GM12878 (cell line): ENCODE measurements around the gene ESRRG. TPM values are rescaled to one million over a fixed set of nuclear protein-coding genes. Genes with fewer than 3 reads are reported as not detected.

ENCODE experiments used
- ATAC-seq: fragments of 200-7000 bp; cut with Tn5 transposase; 3 replicates; pipeline ENCODE4 v1.9.1; 2020; ENCODE audit warnings: mild to moderate bottlenecking, moderate library complexity
- BruUV-seq: library from RNA; stranded (reverse); fragments of 400-500 nt; replicated peaks from 2 replicates; lab custom pipeline; 2021; lab: Mats Ljungman, UMichigan
- CTCF ChIA-PET: fragments of 300-600 bp; sonication (Branson Sonifier 250); formaldehyde crosslinking; extraction: SDS; loops from one replicate; lab custom pipeline; 2021; ENCODE audit warnings: inconsistent platforms; lab: Yijun Ruan, JAX
- POLR2A ChIA-PET: fragments of 350-600 bp; formaldehyde crosslinking; extraction: SDS; loops from one replicate; lab custom pipeline; 2021; ENCODE audit warnings: inconsistent platforms; lab: Charles Lee
- RAD21 ChIA-PET: fragments of 300-600 bp; sonication (Branson Sonifier 250); formaldehyde crosslinking; loops from one replicate; lab custom pipeline; 2023; ENCODE audit warnings: antibody characterized with exemption; ENCODE audit not compliant: unreplicated experiment; lab: Charles Lee
- SMC1A ChIA-PET: fragments of 300-600 bp; sonication (Branson Sonifier 250); formaldehyde crosslinking; loops from one replicate; lab custom pipeline; 2023; ENCODE audit not compliant: unreplicated experiment, uncharacterized antibody; lab: Charles Lee
- DNase-seq: peaks from one replicate; pipeline ENCODE4 v3.0.0-alpha.2; 2011; ENCODE audit warnings: low read depth, low spot score
- FAIRE-seq: peaks from 3 replicates; lab custom pipeline; 2011; peaks lifted over from hg19 to GRCh38; lab: Jason Lieb, UNC
- H2AFZ ChIP-seq: 2 replicates; pipeline ENCODE4 v1.6.0; 2011; ENCODE audit warnings: low read depth, low read length, control low read depth; ENCODE audit not compliant: control insufficient read depth
- H3K27ac ChIP-seq: 2 replicates; pipeline ENCODE4 v1.5.1; 2011; ENCODE audit warnings: control low read depth; ENCODE audit not compliant: control insufficient read depth, insufficient read depth
- H3K27me3 ChIP-seq, 2 experiments: replicated peaks in 1 of 2; 2 replicates each; pipeline versions ENCODE4 v1.6.0 to v1.6.1; 2011; ENCODE audit warnings: low read length in 1 of 2; ENCODE audit not compliant: control insufficient read depth in 2 of 2, insufficient read depth in 2 of 2
- H3K36me3 ChIP-seq, 2 experiments: 2 replicates each; pipeline ENCODE4 v1.5.1; 2011; ENCODE audit warnings: low read length in 1 of 2; ENCODE audit not compliant: control insufficient read depth in 2 of 2, insufficient read depth in 2 of 2
- H3K4me1 ChIP-seq: 2 replicates; pipeline ENCODE4 v1.6.1; 2011; ENCODE audit warnings: mild to moderate bottlenecking, low read length, moderate library complexity, mixed read lengths; ENCODE audit not compliant: control insufficient read depth, insufficient read depth
- H3K4me2 ChIP-seq: 2 replicates; pipeline ENCODE4 v1.6.0; 2011; ENCODE audit warnings: control low read depth; ENCODE audit not compliant: control insufficient read depth, insufficient read depth
- H3K4me3 ChIP-seq: fragments of 200-600 bp; sonication (generic); 2 replicates; pipeline ENCODE4 v1.5.1; 2016
- H3K79me2 ChIP-seq: 2 replicates; pipeline ENCODE4 v1.6.0; 2011; ENCODE audit warnings: low read length; ENCODE audit not compliant: control insufficient read depth, insufficient read depth
- H3K9ac ChIP-seq: 2 replicates; pipeline ENCODE4 v1.8.0; 2011; ENCODE audit warnings: low read length, control low read depth, mixed read lengths; ENCODE audit not compliant: control insufficient read depth, insufficient read depth
- H3K9me3 ChIP-seq: replicated peaks from 3 replicates; pipeline ENCODE4 v1.5.1; 2011; ENCODE audit warnings: mild to moderate bottlenecking, low read length; ENCODE audit not compliant: control insufficient read depth, insufficient read depth
- H4K20me1 ChIP-seq: 2 replicates; pipeline ENCODE4 v1.6.0; 2011; ENCODE audit not compliant: control insufficient read depth, insufficient read depth
- ASH2L ChIP-seq: fragments of 300-600, 200-600 bp; sonication (generic); IDR thresholded peaks from 2 replicates; pipeline ENCODE4 v1.6.1; 2017; ENCODE audit warnings: low read depth, mild to moderate bottlenecking, borderline replicate concordance
- BHLHE40 ChIP-seq, 2 experiments: fragments of 450-650 bp in 1 of 2; IDR thresholded peaks; 2 replicates each; pipeline ENCODE4 v1.6.1; 2011 to 2017; ENCODE audit warnings: low read depth in 2 of 2, borderline replicate concordance in 1 of 2, improper control_type of control experiment in 1 of 2, low read length in 1 of 2, mild to moderate bottlenecking in 1 of 2
- BMI1 ChIP-seq: fragments of 450-650 bp; IDR thresholded peaks from 2 replicates; pipeline ENCODE4 v1.6.1; 2016; ENCODE audit warnings: mild to moderate bottlenecking, moderate library complexity, borderline replicate concordance
- EP300 ChIP-seq, 2 experiments: fragments of 150-350 bp in 1 of 2; IDR thresholded peaks; 2 replicates each; pipeline ENCODE4 v1.6.1; 2011 to 2012; ENCODE audit warnings: low read depth in 2 of 2, low read length in 2 of 2, borderline replicate concordance in 1 of 2, improper control_type of control experiment in 1 of 2, inconsistent platforms in 1 of 2; ENCODE audit not compliant: control insufficient read depth in 1 of 2
- HDGF ChIP-seq: fragments of 450-650 bp; IDR thresholded peaks from 2 replicates; pipeline ENCODE4 v1.6.1; 2016; ENCODE audit warnings: antibody characterized with exemption
- IKZF1 ChIP-seq: fragments of 450-650 bp; conservative IDR thresholded peaks from 2 replicates; pipeline ENCODE4 v1.6.1; 2017; ENCODE audit warnings: antibody characterized with exemption, mild to moderate bottlenecking
- MEF2B ChIP-seq: fragments of 450-650 bp; IDR thresholded peaks from 2 replicates; pipeline ENCODE4 v1.6.1; 2018; ENCODE audit warnings: mild to moderate bottlenecking, moderate library complexity; ENCODE audit not compliant: partially characterized antibody, poor library complexity, severe bottlenecking
- NFYB ChIP-seq: IDR thresholded peaks from 2 replicates; pipeline ENCODE4 v1.6.1; 2011; ENCODE audit warnings: low read depth, mild to moderate bottlenecking, low read length, improper control_type of control experiment, moderate library complexity; ENCODE audit not compliant: insufficient read depth
- NR2C2 ChIP-seq: IDR thresholded peaks from 2 replicates; pipeline ENCODE4 v1.6.1; 2011; ENCODE audit warnings: borderline replicate concordance, low read depth; ENCODE audit not compliant: control insufficient read depth, insufficient read length
- PAX5 ChIP-seq: IDR thresholded peaks from 2 replicates; pipeline ENCODE4 v1.6.1; 2011; ENCODE audit warnings: low read depth, low read length, borderline replicate concordance
- PKNOX1 ChIP-seq: fragments of 450-650 bp; IDR thresholded peaks from 2 replicates; pipeline ENCODE4 v1.6.1; 2016; ENCODE audit warnings: mild to moderate bottlenecking
- POU2F2 ChIP-seq: IDR thresholded peaks from 3 replicates; pipeline ENCODE4 v1.6.1; 2011; ENCODE audit warnings: low read depth, mild to moderate bottlenecking, low read length, borderline replicate concordance
- RB1 ChIP-seq: fragments of 450-650 bp; formaldehyde crosslinking; IDR thresholded peaks from 2 replicates; pipeline ENCODE4 v1.6.1; 2017; ENCODE audit warnings: mild to moderate bottlenecking, borderline replicate concordance
- RFX5 ChIP-seq: IDR thresholded peaks from 2 replicates; pipeline ENCODE4 v1.6.1; 2011; ENCODE audit warnings: low read depth, low read length, improper control_type of control experiment
- SMAD1 ChIP-seq: fragments of 450-650 bp; IDR thresholded peaks from 2 replicates; pipeline ENCODE4 v1.6.1; 2018; ENCODE audit warnings: mild to moderate bottlenecking, low read depth; ENCODE audit not compliant: partially characterized antibody
- SMC3 ChIP-seq: IDR thresholded peaks from 2 replicates; pipeline ENCODE4 v1.6.1; 2011; ENCODE audit warnings: low read length, improper control_type of control experiment, borderline replicate concordance
- SPI1 ChIP-seq: IDR thresholded peaks from 2 replicates; pipeline ENCODE4 v1.6.1; 2011; ENCODE audit warnings: low read depth, mild to moderate bottlenecking, low read length, moderate library complexity, borderline replicate concordance; ENCODE audit not compliant: insufficient read depth
- SRF ChIP-seq, 2 experiments: IDR thresholded peaks; 2 replicates each; pipeline ENCODE4 v1.6.1; 2011; ENCODE audit warnings: low read depth in 2 of 2, low read length in 2 of 2, mild to moderate bottlenecking in 1 of 2, moderate library complexity in 1 of 2
- ZNF384 ChIP-seq: IDR thresholded peaks from 2 replicates; pipeline ENCODE4 v1.6.1; 2012; ENCODE audit warnings: low read depth, mild to moderate bottlenecking, low read length, improper control_type of control experiment, borderline replicate concordance
- in situ Hi-C: fragments of 300-500 bp; cut with MboI; formaldehyde crosslinking; loops from 9 replicates; pipeline ENCODE4 v1.14.3; 2018; ENCODE audit warnings: mixed read lengths
- intact Hi-C: fragments of 100-400 bp; cut with micrococcal nuclease; formaldehyde crosslinking; loops from one replicate; pipeline ENCODE4 v1.14.2; 2022; ENCODE audit not compliant: unreplicated experiment
- polyA plus RNA-seq, 11 experiments: library from polyadenylated mRNA; depleted of rRNA in 4 of 11; unstranded in 6 of 11; stranded (reverse) in 5 of 11; fragments of >200 nt; fragmentation: Nextera tagmentation in 4 of 11; fragmentation: Illumina TruSeq in 1 of 11; extraction: Ambion mirVana in 4 of 11; extraction: Trizol in 1 of 11; gene quantifications; 1 replicate in 1 of 11; 2 replicates in 10 of 11; pipeline versions ENCODE4 v1.2.1 to v1.2.3, GENCODE V29; 2011 to 2016; ENCODE audit warnings: inconsistent platforms in 2 of 11, missing spikeins in 2 of 11, low read depth in 1 of 11
- total RNA-seq, 4 experiments: library from RNA; depleted of rRNA in 3 of 4; stranded (reverse); fragments of >200 nt in 3 of 4; fragmentation: Illumina TruSeq in 1 of 4; extraction: Trizol in 1 of 4; gene quantifications; 2 replicates each; pipeline versions ENCODE4 v1.2.1 to v1.2.3, GENCODE V29; 2013 to 2021
- TF ChIP-seq, protein P1 (sequence below): fragments of 450-650 bp; IDR thresholded peaks from 2 replicates; pipeline ENCODE4 v1.6.1; 2014; ENCODE audit warnings: mild to moderate bottlenecking

Gene ESRRG
- total and polyA plus RNA-seq, 10 of the 15 experiments (the other 5 are each of a cell fraction or from before 2014, with no cell fraction given), result 0.03 TPM; not detected in 9

DNA sequence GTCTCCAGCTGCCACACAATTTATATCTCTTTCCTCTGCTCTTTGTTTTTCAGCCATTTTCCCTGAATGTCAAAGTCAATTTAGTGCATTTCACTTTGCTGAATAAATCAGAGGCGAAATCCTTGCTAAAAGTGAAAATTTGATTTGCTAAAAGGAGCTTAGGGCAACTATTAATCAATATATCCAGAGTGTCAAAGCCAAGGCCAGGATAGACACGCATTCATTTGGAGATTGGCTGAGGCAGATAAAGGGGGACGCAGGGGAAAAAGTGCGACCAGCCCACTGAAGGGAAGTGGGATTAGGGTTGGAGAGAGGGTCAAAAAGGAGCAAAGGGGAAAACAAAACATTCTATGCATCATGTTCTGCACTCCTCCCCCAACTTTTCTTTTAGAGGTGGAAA, 167.6 kb downstream of the ESRRG start (continued):
- no peak for TF ChIP-seq ASH2L
- TF ChIP-seq, all 136 proteins: peak for 0

GRCh38 chr1:216554934-216555333, 168.3 kb downstream of the ESRRG start:
- H3K9me3 ChIP-seq, result no peaks in the 10 kb centered on the region
- H3K4me3 ChIP-seq, result no peak overlapping the region
- ChIA-PET RAD21 (no interaction called here), POLR2A (no interaction called here), SMC1A (interaction anchor here (1.8 kb wide), 1 partner anchor 10 kb away, joined by 4 read pairs; no protein-coding TSS in a partner anchor)
- no peak overlapping the region for H3K9ac ChIP-seq
- in situ Hi-C loops (no loop called here), intact Hi-C loops (no loop called here)
- no peak for DNase-seq
- no peak overlapping the region for H2AFZ ChIP-seq
- FAIRE-seq, result no peak
- no peaks in the 10 kb centered on the region for H3K36me3 ChIP-seq
- H3K27ac ChIP-seq, result no peak overlapping the region
- no peaks in the 10 kb centered on the region for H4K20me1 ChIP-seq
- no peaks in the 10 kb centered on the region for H3K79me2 ChIP-seq
- no peaks in the 10 kb centered on the region for H3K4me1 ChIP-seq
- TF ChIP-seq SMC3 (no peak), SMAD1 (no peak), POU2F2 (no peak), IKZF1 (no peak), EP300 (IDR thresholded peaks at IDR 0.05; ENCODE audit: borderline replicate concordance in 1 of 2, control insufficient read depth in 1 of 2, low read depth in 2 of 2, low read length in 2 of 2) (no peak), PKNOX1 (no peak), BHLHE40 (IDR thresholded peaks at IDR 0.05; ENCODE audit: borderline replicate concordance in 1 of 2, low read depth in 2 of 2, low read length in 1 of 2) (no peak), SRF (IDR thresholded peaks at IDR 0.05; ENCODE audit: low read depth in 2 of 2, low read length in 2 of 2) (no peak), RFX5 (no peak), NFYB (no peak), SPI1 (no peak), PAX5 (no peak), HDGF (no peak), ZNF384 (no peak), MEF2B (no peak), RB1 (no peak), NR2C2 (no peak), BMI1 (no peak)
- TF ChIP-seq, protein P1, sequence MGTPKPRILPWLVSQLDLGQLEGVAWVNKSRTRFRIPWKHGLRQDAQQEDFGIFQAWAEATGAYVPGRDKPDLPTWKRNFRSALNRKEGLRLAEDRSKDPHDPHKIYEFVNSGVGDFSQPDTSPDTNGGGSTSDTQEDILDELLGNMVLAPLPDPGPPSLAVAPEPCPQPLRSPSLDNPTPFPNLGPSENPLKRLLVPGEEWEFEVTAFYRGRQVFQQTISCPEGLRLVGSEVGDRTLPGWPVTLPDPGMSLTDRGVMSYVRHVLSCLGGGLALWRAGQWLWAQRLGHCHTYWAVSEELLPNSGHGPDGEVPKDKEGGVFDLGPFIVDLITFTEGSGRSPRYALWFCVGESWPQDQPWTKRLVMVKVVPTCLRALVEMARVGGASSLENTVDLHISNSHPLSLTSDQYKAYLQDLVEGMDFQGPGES, result no peak
- TF ChIP-seq, all 136 proteins: peak for 0
- Histone ChIP-seq H3K27me3 (no peaks in the 10 kb centered on the region), H3K4me2 (no peak overlapping the region)
- no peak for ATAC-seq
- CTCF ChIA-PET, result interaction anchor here (4.0 kb wide), 1 partner anchor 12 kb away, joined by 30 read pairs; no protein-coding TSS in a partner anchor
- BruUV-seq, result no TSS peak
